ENCODE data around the gene FAM168A. TPM values are rescaled to one million over a fixed set of nuclear protein-coding genes. Genes with fewer than 3 reads are reported as not detected.

The FAM168A gene
- polyA plus RNA-seq, 1 donor = 22.9 TPM

GRCh38 chr11:73430326-73430725 lies 167.6 kb downstream of the FAM168A start:
- Histone ChIP-seq H3K36me3 (ENCODE audit: control insufficient read depth, insufficient read depth, low read length) (peaks cover 10% of the 10 kb centered on the region), H3K9me3 (ENCODE audit: control insufficient read depth, low read depth, low read length) (no peaks in the 10 kb centered on the region), H3K4me1 (ENCODE audit: control insufficient read depth, insufficient read depth, low read length) (no peaks in the 10 kb centered on the region), H3K4me3 (ENCODE audit: low read length) (no peak overlapping the region), H3K27ac (ENCODE audit: low read length) (no peak overlapping the region), H3K27me3 (ENCODE audit: control insufficient read depth, insufficient read depth, low read length) (no peaks in the 10 kb centered on the region)
- no CpG with 5 or more reads among the region's 4 CpGs for WGBS (ENCODE audit: insufficient coverage, low lambda C conversion rate)
- DNase-seq = no peak

DNA sequence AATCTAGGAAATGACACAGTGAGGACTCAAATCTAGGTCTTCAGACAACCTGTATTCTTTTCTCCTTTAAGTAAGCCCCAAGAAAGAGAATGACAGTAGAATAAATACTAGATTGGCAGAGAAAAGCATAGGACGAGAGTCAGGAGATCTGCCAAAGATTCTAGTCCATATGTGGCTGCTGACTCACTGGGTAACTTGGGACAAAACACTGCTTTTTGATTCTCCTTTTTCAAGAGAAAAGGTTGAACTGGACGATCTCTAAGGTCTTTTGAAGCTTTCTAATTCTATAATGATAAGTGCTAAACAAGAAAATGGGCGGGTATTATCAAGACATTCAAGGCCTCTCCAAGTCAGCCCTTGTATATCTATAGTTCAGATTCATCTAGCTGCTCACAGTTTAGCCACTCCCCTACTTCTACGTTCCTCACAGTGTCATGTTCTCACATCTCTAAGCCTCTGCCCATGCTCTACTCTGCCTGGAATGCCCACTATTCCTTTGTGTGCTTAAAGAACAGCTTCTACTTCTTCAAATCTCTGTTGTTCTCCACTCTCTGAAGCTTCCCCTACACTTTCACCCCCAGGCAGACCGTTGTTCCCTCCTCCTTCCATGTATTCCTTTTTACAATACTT lies 168.7 kb downstream of the FAM168A start:
- no peak overlapping the region for H3K27ac ChIP-seq (ENCODE audit: low read length)
- 100% methylated on average over 3 of the region's 5 CpGs for WGBS (ENCODE audit: insufficient coverage, low lambda C conversion rate)
- no peak for DNase-seq
- H3K4me3 ChIP-seq (ENCODE audit: low read length) = no peak overlapping the region
- H3K36me3 ChIP-seq (ENCODE audit: control insufficient read depth, insufficient read depth, low read length) = peaks cover 10% of the 10 kb centered on the region
- no peaks in the 10 kb centered on the region for H3K9me3 ChIP-seq (ENCODE audit: control insufficient read depth, low read depth, low read length)
- H3K27me3 ChIP-seq (ENCODE audit: control insufficient read depth, insufficient read depth, low read length) = no peaks in the 10 kb centered on the region
- H3K4me1 ChIP-seq (ENCODE audit: control insufficient read depth, insufficient read depth, low read length) = no peaks in the 10 kb centered on the region

DNA sequence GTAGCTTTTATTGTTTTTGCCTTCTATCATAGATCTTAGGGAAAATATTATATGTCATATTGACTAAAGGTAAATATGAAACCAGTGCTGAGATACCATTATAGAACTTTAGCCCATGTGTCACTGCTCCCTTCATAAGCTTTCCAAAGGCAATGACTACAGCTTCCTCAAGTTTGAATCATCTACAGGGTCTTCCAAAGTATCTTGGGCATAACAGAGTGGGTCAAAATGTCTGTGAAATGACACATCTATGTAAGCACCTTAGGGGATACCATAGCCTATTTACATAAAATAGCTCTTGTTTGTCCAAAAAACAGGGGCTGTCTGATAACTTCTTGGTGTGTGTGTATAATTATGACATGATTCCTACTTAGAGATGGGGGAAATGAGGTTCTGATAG lies 169.2 kb downstream of the FAM168A start:
- H3K27me3 ChIP-seq (ENCODE audit: control insufficient read depth, insufficient read depth, low read length) = no peaks in the 10 kb centered on the region
- DNase-seq = no peak
- peaks cover 10% of the 10 kb centered on the region for H3K36me3 ChIP-seq (ENCODE audit: control insufficient read depth, insufficient read depth, low read length)
- no peak overlapping the region for H3K27ac ChIP-seq (ENCODE audit: low read length)
- no peak overlapping the region for H3K4me3 ChIP-seq (ENCODE audit: low read length)
- no peaks in the 10 kb centered on the region for H3K9me3 ChIP-seq (ENCODE audit: control insufficient read depth, low read depth, low read length)
- H3K4me1 ChIP-seq (ENCODE audit: control insufficient read depth, insufficient read depth, low read length) = no peaks in the 10 kb centered on the region

DNA sequence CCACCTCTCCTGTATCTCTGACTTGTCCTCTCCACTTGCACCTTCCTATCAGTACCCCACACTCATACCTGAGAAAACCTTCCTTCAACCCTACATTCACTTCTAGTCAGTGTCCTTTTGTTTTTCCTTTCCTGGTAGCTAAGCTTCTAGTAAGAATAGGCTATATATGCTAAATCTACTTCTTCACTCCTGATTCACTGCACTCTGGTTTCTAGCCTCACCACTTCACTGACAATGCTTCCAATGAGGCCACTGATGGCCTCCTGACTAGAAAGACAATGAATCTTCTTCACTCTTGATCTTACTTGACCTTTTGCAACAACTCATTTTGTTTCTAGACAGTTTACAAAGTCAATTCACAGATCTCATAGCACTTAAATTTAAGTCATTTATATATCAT lies 169.7 kb downstream of the FAM168A start:
- no peak for DNase-seq

DNA sequence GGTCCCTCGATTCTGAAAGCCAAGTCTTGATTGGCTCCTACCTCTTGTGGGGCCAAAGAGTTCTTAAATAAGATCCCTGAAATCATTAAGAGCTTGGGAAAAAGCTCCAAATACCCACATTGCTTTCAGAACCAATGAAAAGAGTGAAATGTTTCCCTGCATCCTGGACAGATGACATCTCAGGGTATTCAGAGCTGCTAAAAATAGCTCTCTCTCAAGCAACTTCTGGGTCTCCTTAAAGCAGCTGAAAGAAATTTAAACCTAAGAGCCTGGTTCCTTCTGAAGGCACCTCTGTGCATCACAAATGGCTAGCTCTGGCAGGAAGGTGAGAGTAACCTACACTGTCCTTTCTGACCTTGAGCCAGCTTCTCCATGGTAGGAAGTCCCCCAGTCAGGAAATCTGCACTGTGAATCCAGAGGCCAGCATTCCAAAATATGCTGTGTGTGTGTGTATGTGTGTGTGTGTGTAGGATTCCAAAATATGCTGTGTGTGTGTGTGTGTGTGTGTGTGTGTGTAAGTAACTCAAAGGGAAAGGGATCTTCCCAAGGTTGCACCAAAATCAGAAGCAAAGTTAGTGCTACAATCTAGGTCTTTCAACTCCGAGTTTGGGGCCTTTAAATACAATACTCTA lies 171.6 kb downstream of the FAM168A start:
- Histone ChIP-seq H3K4me3 (ENCODE audit: low read length) (no peak overlapping the region), H3K27ac (ENCODE audit: low read length) (no peak overlapping the region), H3K36me3 (ENCODE audit: control insufficient read depth, insufficient read depth, low read length) (peaks cover 10% of the 10 kb centered on the region), H3K27me3 (ENCODE audit: control insufficient read depth, insufficient read depth, low read length) (no peaks in the 10 kb centered on the region), H3K9me3 (ENCODE audit: control insufficient read depth, low read depth, low read length) (no peaks in the 10 kb centered on the region), H3K4me1 (ENCODE audit: control insufficient read depth, insufficient read depth, low read length) (no peaks in the 10 kb centered on the region)
- DNase-seq = no peak
- no CpG with 5 or more reads among the region's 2 CpGs for WGBS (ENCODE audit: insufficient coverage, low lambda C conversion rate)

More for the DNA sequence above, 169.7 kb downstream of the FAM168A start:
- Histone ChIP-seq H3K36me3 (ENCODE audit: control insufficient read depth, insufficient read depth, low read length) (peaks cover 10% of the 10 kb centered on the region), H3K9me3 (ENCODE audit: control insufficient read depth, low read depth, low read length) (no peaks in the 10 kb centered on the region), H3K4me3 (ENCODE audit: low read length) (no peak overlapping the region), H3K4me1 (ENCODE audit: control insufficient read depth, insufficient read depth, low read length) (no peaks in the 10 kb centered on the region), H3K27me3 (ENCODE audit: control insufficient read depth, insufficient read depth, low read length) (no peaks in the 10 kb centered on the region), H3K27ac (ENCODE audit: low read length) (no peak overlapping the region)

DNA sequence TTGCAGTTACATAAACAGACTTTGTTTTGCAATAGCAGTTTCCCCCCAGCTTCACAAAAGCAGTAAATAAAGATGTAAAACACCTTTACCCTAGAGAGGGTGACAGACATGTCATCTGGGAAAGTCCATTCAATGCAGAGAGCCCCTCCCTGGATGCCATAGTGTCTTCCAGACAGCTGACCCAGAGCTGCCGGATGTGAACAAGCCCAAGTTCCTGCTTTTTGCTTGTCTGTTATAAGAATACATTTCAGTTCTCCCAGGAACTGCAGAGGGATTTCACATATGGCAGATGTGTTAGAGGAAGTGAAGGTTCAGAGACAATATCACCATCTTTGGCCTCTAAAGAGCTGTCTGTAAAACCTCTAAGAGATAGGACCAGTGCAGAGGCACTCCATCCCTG lies 172.8 kb downstream of the FAM168A start:
- Histone ChIP-seq H3K27me3 (ENCODE audit: control insufficient read depth, insufficient read depth, low read length) (no peaks in the 10 kb centered on the region), H3K4me1 (ENCODE audit: control insufficient read depth, insufficient read depth, low read length) (no peaks in the 10 kb centered on the region), H3K9me3 (ENCODE audit: control insufficient read depth, low read depth, low read length) (no peaks in the 10 kb centered on the region), H3K36me3 (ENCODE audit: control insufficient read depth, insufficient read depth, low read length) (peaks cover 7% of the 10 kb centered on the region), H3K27ac (ENCODE audit: low read length) (no peak overlapping the region), H3K4me3 (ENCODE audit: low read length) (no peak overlapping the region)
- no CpG with 5 or more reads among the region's 1 CpG for WGBS (ENCODE audit: insufficient coverage, low lambda C conversion rate)
- no peak for DNase-seq

DNA sequence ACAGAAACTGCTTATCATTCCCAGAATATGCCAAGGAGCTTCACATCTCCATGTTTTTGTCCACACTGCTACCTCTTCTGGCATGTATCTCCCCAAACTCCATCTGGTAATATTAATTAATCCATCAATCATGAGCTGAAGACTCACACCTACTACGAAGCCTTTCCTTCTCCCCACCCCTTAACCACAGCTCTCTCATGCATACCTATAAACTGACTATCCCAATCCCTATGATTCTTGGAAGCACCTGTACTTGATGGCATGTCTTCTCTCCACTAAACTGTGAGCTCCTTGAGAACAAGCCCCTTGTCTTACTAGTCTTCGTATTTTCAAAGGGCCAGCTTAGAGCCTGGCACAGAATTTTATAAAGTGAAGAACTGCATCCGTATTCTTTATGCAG lies 174.4 kb downstream of the FAM168A start:
- no peak overlapping the region for H3K27ac ChIP-seq (ENCODE audit: low read length)
- H3K4me3 ChIP-seq (ENCODE audit: low read length) = no peak overlapping the region
- H3K36me3 ChIP-seq (ENCODE audit: control insufficient read depth, insufficient read depth, low read length) = peaks cover 9% of the 10 kb centered on the region
- no peaks in the 10 kb centered on the region for H3K27me3 ChIP-seq (ENCODE audit: control insufficient read depth, insufficient read depth, low read length)
- WGBS (ENCODE audit: insufficient coverage, low lambda C conversion rate) = 100% methylated on average over 1 of the region's 3 CpGs
- H3K9me3 ChIP-seq (ENCODE audit: control insufficient read depth, low read depth, low read length) = no peaks in the 10 kb centered on the region
- no peaks in the 10 kb centered on the region for H3K4me1 ChIP-seq (ENCODE audit: control insufficient read depth, insufficient read depth, low read length)
- no peak for DNase-seq

DNA sequence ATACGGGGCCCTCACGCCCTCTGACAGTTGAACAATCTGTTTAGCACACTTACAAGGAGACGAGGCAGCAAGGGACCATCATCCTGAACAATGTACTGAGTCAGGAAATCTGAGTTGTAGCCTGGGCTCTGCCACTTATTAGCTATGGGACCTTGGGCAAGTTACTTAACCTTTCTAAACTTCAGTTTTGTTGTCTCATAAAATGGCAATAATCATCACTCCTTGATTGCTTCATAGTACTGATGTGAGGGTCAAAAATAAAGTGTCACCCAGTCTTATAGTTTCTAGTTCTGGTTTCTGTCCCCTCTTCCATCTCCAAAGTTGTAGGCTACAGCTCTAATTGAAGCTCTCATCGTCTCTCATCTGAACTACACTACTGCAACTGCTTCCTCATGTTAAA lies 175.0 kb downstream of the FAM168A start:
- Histone ChIP-seq H3K36me3 (ENCODE audit: control insufficient read depth, insufficient read depth, low read length) (peaks cover 13% of the 10 kb centered on the region), H3K27me3 (ENCODE audit: control insufficient read depth, insufficient read depth, low read length) (no peaks in the 10 kb centered on the region), H3K4me1 (ENCODE audit: control insufficient read depth, insufficient read depth, low read length) (no peaks in the 10 kb centered on the region), H3K27ac (ENCODE audit: low read length) (no peak overlapping the region), H3K4me3 (ENCODE audit: low read length) (no peak overlapping the region), H3K9me3 (ENCODE audit: control insufficient read depth, low read depth, low read length) (no peaks in the 10 kb centered on the region)
- 100% methylated on average over 1 of the region's 4 CpGs for WGBS (ENCODE audit: insufficient coverage, low lambda C conversion rate)
- DNase-seq = no peak

- DNase-seq = no peak
- Histone ChIP-seq H3K4me3 (ENCODE audit: low read length) (no peak overlapping the region), H3K4me1 (ENCODE audit: control insufficient read depth, insufficient read depth, low read length) (no peaks in the 10 kb centered on the region), H3K27me3 (ENCODE audit: control insufficient read depth, insufficient read depth, low read length) (no peaks in the 10 kb centered on the region), H3K9me3 (ENCODE audit: control insufficient read depth, low read depth, low read length) (no peaks in the 10 kb centered on the region), H3K36me3 (ENCODE audit: control insufficient read depth, insufficient read depth, low read length) (peaks cover 11% of the 10 kb centered on the region), H3K27ac (ENCODE audit: low read length) (no peak overlapping the region)
Observed at GRCh38 chr11:73420136-73420535, 177.8 kb downstream of the FAM168A start.

DNA sequence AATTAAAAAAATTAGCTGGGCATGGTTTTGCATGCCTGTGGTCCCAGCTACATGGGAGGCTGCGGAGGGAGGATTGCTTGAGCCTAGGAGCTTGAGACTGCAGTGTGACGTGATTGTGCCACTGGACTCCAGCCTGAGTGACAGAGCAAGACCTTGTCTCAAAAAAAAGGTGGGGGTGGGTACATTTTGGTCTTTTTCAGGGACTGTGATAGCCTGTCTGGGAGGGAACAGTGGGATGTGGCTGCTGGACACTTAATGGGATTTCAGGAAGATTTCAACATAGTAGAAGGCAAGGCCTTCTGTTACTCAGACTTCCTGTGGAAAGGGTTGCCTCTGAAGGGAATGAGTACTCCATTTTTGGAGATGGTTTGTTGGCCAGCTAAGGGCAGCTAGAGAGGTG lies 181.1 kb downstream of the FAM168A start:
- Histone ChIP-seq H3K4me1 (ENCODE audit: control insufficient read depth, insufficient read depth, low read length) (no peaks in the 10 kb centered on the region), H3K27me3 (ENCODE audit: control insufficient read depth, insufficient read depth, low read length) (no peaks in the 10 kb centered on the region), H3K27ac (ENCODE audit: low read length) (no peak overlapping the region), H3K9me3 (ENCODE audit: control insufficient read depth, low read depth, low read length) (no peaks in the 10 kb centered on the region), H3K4me3 (ENCODE audit: low read length) (no peak overlapping the region), H3K36me3 (ENCODE audit: control insufficient read depth, insufficient read depth, low read length) (peaks cover 11% of the 10 kb centered on the region)
- no CpG with 5 or more reads among the region's 2 CpGs for WGBS (ENCODE audit: insufficient coverage, low lambda C conversion rate)
- DNase-seq = no peak

GRCh38 chr11:73415854-73416615 lies 181.9 kb downstream of the FAM168A start:
- Histone ChIP-seq H3K4me3 (ENCODE audit: low read length) (no peak overlapping the region), H3K9me3 (ENCODE audit: control insufficient read depth, low read depth, low read length) (no peaks in the 10 kb centered on the region), H3K27ac (ENCODE audit: low read length) (no peak overlapping the region), H3K4me1 (ENCODE audit: control insufficient read depth, insufficient read depth, low read length) (no peaks in the 10 kb centered on the region), H3K27me3 (ENCODE audit: control insufficient read depth, insufficient read depth, low read length) (no peaks in the 10 kb centered on the region), H3K36me3 (ENCODE audit: control insufficient read depth, insufficient read depth, low read length) (peaks cover 11% of the 10 kb centered on the region)
- no peak for DNase-seq
- WGBS (ENCODE audit: insufficient coverage, low lambda C conversion rate) = 75% methylated on average over 2 of the region's 4 CpGs

Data from large intestine (tissue), 3 donors.